SH-SY5Y (cell line): Measurements from ENCODE around the gene TENT4A.

Experiments
- GATA2 ChIP-seq: IDR thresholded peaks from 2 replicates; pipeline ENCODE4 v1.6.1; 2011; ENCODE audit warnings: mild to moderate bottlenecking, low read depth, low read length
- GATA3 ChIP-seq: IDR thresholded peaks from 2 replicates; pipeline ENCODE4 v1.6.1; 2011; ENCODE audit warnings: low read depth, mild to moderate bottlenecking, low read length, moderate library complexity

GRCh38 chr5:6728011-6728794, 15.0 kb downstream of the TENT4A start:
- TF ChIP-seq GATA3 (no peak), GATA2 (no peak)
